NCI-H1436 (cell line): ENCODE results near the gene WASL.
"Not testable (repeated sequence)": the region's sequence is repeated elsewhere in the genome, so short reads cannot be mapped to it uniquely, and the experiment has no call there.

Source experiments
- DNase-seq: peaks from one replicate; lab custom pipeline; 2025; lab: John Stamatoyannopoulos, UW

Gene WASL

DNA sequence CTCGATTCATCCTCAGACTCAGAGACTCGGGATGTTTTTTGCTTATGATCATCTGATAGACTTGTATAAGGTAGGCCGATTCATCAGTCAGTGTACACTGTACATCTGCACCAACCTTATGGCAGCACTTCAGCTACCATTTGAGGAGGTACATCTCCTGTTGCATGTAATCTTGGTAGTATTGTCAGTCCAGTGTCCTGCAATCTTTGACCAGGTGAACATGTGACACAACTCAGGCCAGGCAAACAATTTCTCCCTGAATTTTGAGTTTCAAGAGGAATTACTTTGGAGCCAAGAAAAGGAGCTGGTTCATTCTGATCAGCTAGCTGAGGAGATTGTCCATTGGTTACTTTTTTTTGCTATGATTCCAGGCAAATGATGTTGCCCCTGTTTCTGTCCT is 19.7 kb upstream of the WASL start:
- DNase-seq = no peak

- DNase-seq = no peak
These were observed 14.4 kb upstream of the WASL start for GRCh38 chr7:123763191-123763661.

DNA sequence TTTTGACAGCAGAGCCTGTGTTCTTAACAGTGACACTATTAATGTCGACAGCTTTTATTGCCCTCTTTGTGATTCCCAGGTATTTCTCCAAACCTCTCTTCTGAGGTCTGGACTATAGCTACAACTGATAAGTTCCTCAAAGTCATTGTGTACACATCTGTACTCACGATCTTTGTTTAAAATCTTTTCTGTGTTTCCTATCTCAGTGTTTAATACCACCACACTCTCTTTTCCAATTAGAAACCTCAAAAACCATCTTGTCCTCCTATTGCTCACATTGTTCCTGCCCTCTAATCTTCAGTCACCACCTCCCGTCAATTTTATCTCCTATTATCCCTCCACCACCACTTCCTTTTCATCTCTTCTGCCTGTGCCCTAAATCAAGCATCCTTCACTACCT is 12.9 kb upstream of the WASL start:
- DNase-seq = no peak

- no peak for DNase-seq
These were observed 8.3 kb upstream of the WASL start for GRCh38 chr7:123757095-123757494.

GRCh38 chr7:123755338-123755737 is 6.5 kb upstream of the WASL start:
- DNase-seq = no peak

GRCh38 chr7:123754271-123754871 is 5.6 kb upstream of the WASL start:
- DNase-seq = no peak

DNA sequence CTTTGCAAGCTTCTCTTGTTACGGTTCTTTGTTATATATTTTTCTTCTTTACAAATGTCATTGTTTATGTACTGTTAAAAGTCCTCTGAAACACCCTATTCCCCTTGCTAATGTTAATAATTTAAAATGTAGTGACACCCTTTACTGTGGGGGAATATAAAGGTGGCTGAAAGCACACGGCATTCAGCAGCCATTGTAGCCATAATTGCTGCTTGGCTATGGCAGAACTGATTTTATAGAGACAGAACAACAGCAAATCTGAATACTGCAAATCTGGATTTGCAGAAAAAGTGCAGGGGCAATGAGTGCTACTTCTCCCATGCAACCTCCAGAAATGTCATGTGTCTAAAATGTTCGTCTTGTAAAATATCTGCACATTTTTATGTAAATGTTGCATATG is 3.7 kb upstream of the WASL start:
- no peak for DNase-seq

DNA sequence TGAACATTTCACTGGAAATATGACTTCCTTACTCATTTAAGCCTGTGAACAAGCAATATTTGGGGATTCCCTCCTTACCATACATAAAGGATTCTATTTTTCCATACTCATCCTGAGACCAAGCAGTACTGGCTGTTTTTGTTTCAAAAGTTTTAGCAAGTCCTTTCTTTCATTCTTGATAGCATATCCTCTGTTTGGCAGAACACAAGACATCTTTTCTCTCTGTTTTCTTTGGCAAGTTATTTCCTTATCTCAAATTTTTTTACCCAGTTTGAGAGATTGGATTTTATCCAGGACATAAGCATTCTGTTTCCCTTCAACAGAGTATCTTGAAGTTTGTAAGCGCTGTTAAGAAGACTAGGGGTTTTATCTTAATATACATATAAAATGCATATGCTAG is 3.0 kb upstream of the WASL start:
- DNase-seq = no peak

GRCh38 chr7:123750389-123751230 is 1.8 kb upstream of the WASL start:
- DNase-seq = no peak

GRCh38 chr7:123749537-123749857 is 694 bp upstream of the WASL start:
- peak; percentile 60 for DNase-seq

DNA sequence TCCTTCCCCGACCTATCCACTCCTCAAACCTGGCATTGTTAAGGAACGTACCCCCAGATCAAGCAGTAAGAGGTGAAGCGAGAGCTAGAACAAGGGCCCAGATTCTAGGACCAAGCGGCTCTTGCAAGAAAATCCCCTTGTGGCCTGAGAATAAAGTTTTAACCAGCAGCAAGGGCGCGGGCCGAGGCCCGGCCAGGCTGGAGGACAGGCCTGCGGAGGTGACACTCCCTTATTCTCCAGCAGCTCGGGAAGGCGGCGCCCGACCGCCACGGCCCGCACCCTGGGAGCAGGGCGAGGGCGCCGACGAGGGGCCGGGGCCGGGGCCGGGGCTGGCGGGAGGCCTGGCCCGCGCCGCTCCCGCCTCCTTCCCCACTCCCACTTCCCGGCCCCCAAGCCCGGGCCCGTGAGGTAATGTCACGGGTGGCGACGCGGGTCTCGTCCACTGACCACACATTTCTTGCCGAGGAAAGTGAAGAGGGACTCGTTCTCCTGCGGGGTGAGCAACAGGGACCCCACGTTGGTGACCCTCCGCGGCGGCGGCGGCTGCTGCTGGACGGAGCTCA is 551 bp downstream of the WASL start:
- DNase-seq = peak; percentile 7

DNA sequence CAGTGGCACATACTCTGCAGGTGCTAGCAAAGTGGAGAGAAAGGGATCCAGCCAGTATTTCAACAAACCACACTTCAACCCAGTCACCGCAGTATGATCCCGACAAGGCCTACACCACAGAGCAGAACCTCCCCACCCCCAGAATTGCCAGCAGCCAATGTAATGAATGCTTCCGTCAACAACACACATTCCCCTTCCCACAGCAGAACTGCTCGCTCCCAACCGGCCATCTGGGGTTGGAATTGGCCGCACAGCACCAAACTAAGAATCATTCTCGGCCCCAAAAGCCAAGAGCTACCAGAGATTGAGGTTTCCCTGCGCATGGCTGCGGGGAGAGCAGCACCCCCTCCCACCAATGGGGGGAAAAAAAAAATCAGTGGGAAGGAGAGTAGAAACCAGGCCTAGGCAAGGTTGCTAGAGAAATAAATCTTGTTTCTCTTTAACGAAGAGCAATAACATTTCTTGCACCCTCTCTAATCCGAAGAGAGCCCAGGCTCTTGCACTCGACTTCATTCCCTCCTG is 1.1 kb downstream of the WASL start:
- DNase-seq = no peak

DNA sequence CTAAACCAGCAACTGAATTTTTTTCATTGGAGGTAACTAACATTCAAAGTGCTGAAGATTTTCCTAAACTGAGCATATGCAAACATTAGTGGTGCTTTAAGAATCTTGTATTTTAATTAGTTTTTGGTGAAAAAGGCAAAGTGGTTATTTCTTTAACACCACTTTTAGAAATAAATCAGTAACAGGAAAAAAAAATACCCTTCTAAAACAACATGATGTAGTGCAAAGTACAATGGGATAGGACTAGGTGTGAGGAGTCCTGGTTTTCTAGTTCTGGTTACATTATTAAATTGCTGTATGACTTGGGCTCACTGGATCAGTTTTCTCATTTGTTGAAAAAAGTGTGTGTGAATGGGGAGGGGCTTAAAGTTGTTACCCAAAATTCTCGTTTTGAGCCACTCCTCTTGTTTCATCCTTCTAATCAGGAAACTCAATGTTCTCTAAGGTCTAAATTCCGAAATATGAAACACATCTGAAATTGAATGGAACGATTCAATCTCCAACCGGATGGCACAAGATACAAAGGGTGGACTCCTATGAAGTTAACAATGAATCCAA is 1.8 kb downstream of the WASL start:
- no peak for DNase-seq

GRCh38 chr7:123746055-123746454 is 2.7 kb downstream of the WASL start:
- no peak for DNase-seq

GRCh38 chr7:123745437-123745836 is 3.4 kb downstream of the WASL start:
- no peak for DNase-seq

- DNase-seq = no peak
These were observed 4.4 kb downstream of the WASL start for GRCh38 chr7:123744416-123744815.

GRCh38 chr7:123741940-123742339 is 6.9 kb downstream of the WASL start:
- no peak for DNase-seq

DNA sequence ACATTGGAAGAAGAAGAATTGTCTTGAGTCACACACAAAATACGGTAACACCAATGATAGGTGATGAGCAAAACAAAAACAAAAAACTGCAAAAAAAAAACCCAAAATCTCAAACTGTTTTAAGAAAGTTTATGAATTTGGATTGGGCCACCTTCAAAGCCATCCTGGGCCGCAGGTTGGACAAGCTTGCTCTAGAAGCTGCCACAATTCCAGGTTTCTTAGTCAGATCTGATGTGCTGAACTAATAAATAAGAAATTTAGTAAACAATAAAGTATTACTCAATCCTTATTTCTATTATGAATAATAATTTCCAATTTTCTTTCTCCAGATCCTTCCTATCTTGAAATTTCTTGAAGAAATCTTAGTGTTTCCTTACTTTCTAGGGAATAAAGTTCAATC is 10.0 kb downstream of the WASL start:
- DNase-seq = no peak

- DNase-seq = no peak
These were observed 10.4 kb downstream of the WASL start for GRCh38 chr7:123738356-123738755.

DNA sequence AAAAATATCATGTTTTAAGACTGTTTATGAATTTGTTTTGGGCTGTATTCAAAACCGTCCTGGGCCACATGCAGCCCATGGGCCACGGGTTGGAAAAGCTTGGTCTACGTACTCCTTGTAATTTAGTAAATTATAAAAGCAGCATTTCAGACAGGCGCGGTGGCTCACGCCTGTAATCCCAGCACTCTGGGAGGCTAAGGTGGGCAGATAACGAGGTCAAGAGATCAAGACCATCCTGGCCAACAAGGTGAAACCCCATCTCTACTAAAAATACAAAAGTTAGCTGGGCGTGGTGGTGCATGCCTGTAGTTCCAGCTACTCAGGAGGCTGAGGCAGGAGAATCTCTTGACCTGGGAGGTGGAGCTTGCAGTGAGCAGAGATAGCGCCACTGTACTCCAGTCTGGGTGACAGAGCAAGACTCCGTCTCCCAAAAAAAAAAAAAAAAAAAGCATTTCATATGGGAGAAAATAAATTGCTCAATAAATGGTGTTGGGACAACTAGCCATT is 11.6 kb downstream of the WASL start:
- not testable (repeated sequence) for DNase-seq

DNA sequence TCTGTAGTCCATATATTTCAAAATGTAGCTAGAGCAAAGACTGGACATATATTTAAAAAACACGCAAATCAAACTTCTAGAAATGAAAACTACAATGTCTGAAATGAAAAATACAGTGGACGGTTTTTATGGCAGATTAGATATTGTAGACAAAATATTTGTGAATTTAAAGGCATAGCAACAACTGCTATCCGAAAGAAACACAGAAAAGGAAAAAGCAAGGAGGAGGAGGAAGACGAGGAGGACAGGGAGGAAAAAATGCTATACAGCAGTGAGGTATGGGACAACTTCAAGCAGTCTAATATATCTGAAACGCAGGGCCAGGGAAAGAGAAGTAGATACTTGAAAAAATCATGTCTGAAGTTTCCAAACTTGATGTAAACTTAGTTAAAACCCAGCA is 13.3 kb downstream of the WASL start:
- no peak for DNase-seq

- no peak for DNase-seq
These were observed 14.3 kb downstream of the WASL start for GRCh38 chr7:123734498-123734897.
